Peyer's patch (tissue), 4 donors: ENCODE data around the gene DCXR.

Experiments used
- CTCF ChIP-seq, 6 experiments: fragments of 450-650 bp in 4 of 6; fragments of 200-600 bp in 2 of 6; sonication (generic) in 1 of 6; IDR thresholded peaks; one replicate each; pipeline ENCODE4 v1.5.1; 2017 to 2019; ENCODE audit warnings: antibody characterized with exemption in 6 of 6, mild to moderate bottlenecking in 3 of 6, moderate library complexity in 1 of 6
- POLR2A ChIP-seq, 2 donors: fragments of 450-650 bp; IDR thresholded peaks; one replicate each; pipeline ENCODE4 v1.5.1; 2017; ENCODE audit warnings: antibody characterized with exemption in 2 of 2, mild to moderate bottlenecking in 2 of 2, moderate library complexity in 2 of 2

DNA sequence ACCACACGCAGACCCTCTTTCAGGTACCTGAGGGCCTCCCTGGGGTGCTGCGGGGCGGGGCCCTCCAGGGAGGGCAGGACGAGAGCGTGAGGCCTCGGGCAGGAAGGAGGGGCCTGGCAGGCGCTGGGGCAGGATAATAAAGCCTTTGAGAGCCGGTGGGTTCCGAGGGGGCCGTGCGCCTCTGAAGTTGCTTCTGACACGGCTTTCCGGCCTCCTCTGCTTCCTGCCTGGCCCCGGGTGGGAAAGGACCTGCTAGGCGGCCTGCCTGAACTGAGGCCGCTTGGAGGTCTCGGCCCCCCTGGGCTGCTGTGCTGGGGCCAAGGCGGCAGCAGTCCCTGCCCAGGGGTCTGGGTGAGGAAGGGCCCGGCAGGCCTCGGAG is 25.2 kb downstream of the DCXR start:
- no peak for TF ChIP-seq CTCF (IDR thresholded peaks at IDR 0.05)
- TF ChIP-seq POLR2A (IDR thresholded peaks at IDR 0.05): no peak
